GM12801 (cell line): ENCODE measurements around the gene STK24.

Experiments used
- TF ChIP-seq, protein P1 (sequence below): IDR thresholded peaks from one replicate; pipeline ENCODE4 v1.5.1; 2011; ENCODE audit warnings: control low read depth; ENCODE audit not compliant: insufficient read length; ENCODE audit errors: extremely low read depth

STK24 gene

GRCh38 chr13:98419786-98420553 lies 156.9 kb downstream of the STK24 start:
- TF ChIP-seq, protein P1, sequence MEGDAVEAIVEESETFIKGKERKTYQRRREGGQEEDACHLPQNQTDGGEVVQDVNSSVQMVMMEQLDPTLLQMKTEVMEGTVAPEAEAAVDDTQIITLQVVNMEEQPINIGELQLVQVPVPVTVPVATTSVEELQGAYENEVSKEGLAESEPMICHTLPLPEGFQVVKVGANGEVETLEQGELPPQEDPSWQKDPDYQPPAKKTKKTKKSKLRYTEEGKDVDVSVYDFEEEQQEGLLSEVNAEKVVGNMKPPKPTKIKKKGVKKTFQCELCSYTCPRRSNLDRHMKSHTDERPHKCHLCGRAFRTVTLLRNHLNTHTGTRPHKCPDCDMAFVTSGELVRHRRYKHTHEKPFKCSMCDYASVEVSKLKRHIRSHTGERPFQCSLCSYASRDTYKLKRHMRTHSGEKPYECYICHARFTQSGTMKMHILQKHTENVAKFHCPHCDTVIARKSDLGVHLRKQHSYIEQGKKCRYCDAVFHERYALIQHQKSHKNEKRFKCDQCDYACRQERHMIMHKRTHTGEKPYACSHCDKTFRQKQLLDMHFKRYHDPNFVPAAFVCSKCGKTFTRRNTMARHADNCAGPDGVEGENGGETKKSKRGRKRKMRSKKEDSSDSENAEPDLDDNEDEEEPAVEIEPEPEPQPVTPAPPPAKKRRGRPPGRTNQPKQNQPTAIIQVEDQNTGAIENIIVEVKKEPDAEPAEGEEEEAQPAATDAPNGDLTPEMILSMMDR = no peak

DNA sequence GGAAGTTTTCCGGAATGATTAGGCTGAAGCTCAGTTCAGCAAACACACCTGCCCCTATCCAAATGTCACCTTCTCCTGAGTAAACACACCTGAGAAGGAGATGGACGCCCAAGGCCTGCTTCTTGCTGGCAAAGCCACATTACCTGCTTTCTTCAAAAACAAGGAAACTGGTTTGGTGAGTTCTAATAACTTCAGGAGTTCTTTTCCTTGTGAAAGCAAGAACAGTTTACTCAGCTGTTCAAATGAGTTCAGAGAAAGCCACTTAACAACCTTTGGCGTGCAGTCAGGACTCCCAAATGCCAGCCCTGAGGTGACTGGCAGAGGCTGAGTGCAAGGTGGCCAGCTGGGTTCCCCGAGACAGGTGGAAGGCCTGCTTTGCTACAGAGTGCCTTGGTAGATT lies 160.5 kb downstream of the STK24 start:
- TF ChIP-seq, protein P1 = no peak

GRCh38 chr13:98415326-98416070 lies 161.4 kb downstream of the STK24 start:
- TF ChIP-seq, protein P1 = no peak

- TF ChIP-seq, protein P1 = no peak
Observed at GRCh38 chr13:98413796-98414195, 163.1 kb downstream of the STK24 start.

DNA sequence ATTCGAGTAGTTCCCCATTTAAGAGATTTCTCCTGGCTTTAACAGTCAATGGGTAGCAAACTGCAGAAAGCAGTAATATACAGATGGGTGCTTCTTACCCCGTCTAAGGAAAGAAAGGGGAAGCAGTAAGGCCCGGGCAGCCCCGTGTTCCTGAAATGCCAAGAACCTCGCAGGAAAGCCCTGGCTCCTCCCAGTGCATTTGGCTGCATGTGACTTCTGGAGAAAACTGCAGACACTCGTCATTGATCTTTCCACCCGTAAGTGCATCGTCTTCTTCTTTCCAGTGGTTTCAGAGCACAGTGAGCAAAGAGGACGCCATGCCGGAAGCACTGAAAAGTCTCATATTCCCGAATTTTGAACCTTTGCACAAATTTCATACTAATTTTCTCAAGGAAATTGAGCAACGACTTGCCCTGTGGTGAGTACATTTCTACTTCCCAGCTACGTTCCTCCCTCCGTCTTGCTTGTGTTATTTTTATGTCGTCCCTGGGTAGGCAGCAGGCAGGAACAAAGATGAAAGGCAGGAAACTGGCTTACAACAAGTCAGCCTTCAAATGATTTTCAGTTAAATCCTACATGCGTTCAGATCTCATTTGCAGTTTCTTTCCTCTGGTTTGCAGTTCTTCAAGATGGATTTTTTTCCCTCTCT lies 165.2 kb downstream of the STK24 start:
- TF ChIP-seq, protein P1 = no peak

DNA sequence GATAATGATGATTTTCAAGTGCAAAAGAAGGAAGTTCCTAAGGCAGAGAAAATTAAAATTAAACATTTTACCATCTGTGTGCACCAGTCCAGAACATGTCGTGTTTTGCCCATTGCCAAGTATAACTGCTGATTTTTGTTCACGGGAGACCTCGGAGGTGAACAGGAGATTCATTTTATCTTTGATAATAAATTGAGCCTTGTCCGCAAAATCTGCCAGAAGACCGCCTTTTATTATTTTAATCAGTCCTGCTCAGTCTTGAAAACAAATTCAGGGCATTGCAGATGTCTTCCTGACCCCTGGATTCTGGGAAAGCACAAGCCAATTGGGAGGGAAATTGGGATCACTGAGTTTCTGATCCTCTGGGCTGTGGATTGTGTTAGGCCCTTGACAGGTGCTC lies 165.9 kb downstream of the STK24 start:
- TF ChIP-seq, protein P1 = no peak

DNA sequence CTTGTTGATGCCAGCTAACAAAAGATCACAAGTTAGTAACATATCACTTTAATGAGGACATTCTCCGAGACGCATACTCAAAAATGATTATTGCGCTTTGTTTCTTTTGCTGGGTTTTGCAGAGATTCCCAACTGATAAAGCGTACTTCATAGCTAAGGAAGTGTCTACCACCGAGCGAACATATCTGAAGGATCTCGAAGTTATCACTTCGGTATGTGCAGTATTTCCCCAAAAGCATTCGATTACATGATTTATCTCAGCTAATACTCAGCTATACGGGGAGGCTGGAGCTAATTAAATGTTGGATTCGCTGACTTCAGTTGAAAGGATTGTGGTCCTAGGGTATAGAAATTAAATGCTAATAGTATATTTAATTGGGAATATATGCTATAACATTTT lies 166.3 kb downstream of the STK24 start:
- TF ChIP-seq, protein P1 = no peak
